Heart left ventricle (tissue), 16 donors: ENCODE results near the gene MRPL37. TPM values are rescaled to one million over a fixed set of nuclear protein-coding genes. Genes with fewer than 3 reads are reported as not detected.

ENCODE experiments used
- ATAC-seq, 4 donors: fragments of 200-7000 bp; cut with Tn5 transposase; one replicate each; pipeline ENCODE4 v1.9.1; 2020 to 2022; ENCODE audit warnings: moderate library complexity in 4 of 4, mild to moderate bottlenecking in 3 of 4, moderate number of reproducible peaks in 1 of 4
- DNase-seq, 5 donors: peaks; one replicate each; pipeline ENCODE4 v3.0.0-alpha.2; 2020
- H3K27ac ChIP-seq, 12 donors: fragments of 200-600 bp; sonication (generic) in 4 of 12; one replicate each; pipeline versions ENCODE4 v1.5.0 to v1.8.0; 2016 to 2022; ENCODE audit warnings: mild to moderate bottlenecking in 2 of 12
- H3K27me3 ChIP-seq, 9 donors: fragments of 200-600 bp; sonication (generic) in 2 of 9; one replicate each; pipeline versions ENCODE4 v1.5.1 to v1.8.0; 2016 to 2022; ENCODE audit warnings: mild to moderate bottlenecking in 3 of 9
- H3K36me3 ChIP-seq, 9 donors: fragments of 200-600 bp; sonication (generic) in 2 of 9; one replicate each; pipeline versions ENCODE4 v1.5.0 to v1.8.0; 2018 to 2022; ENCODE audit warnings: mild to moderate bottlenecking in 2 of 9
- H3K4me1 ChIP-seq, 12 donors: fragments of 200-600 bp; sonication (generic) in 4 of 12; one replicate each; pipeline versions ENCODE4 v1.5.0 to v1.8.0; 2016 to 2022; ENCODE audit warnings: mild to moderate bottlenecking in 3 of 12
- H3K4me3 ChIP-seq, 12 donors: fragments of 200-600 bp; sonication (generic) in 4 of 12; one replicate each; pipeline versions ENCODE4 v1.5.0 to v1.8.0; 2017 to 2022; ENCODE audit warnings: mild to moderate bottlenecking in 9 of 12, moderate library complexity in 4 of 12
- H3K9me3 ChIP-seq, 12 donors: fragments of 200-600 bp; sonication (generic) in 4 of 12; one replicate each; pipeline versions ENCODE4 v1.5.0 to v1.8.0; 2016 to 2022; ENCODE audit warnings: mild to moderate bottlenecking in 1 of 12
- POLR2A ChIP-seq, 2 donors: fragments of 450-650 bp; IDR thresholded peaks; one replicate each; pipeline ENCODE4 v1.6.1; 2017; ENCODE audit warnings: antibody characterized with exemption in 2 of 2, mild to moderate bottlenecking in 2 of 2, moderate library complexity in 2 of 2
- WGBS, 4 donors: extraction: QIAGEN DNeasy Blood & Tissue Kit in 2 of 4; methylation state at CpG; one replicate each; pipeline versions ENCODE4 v1.1.5 to v1.1.7; 2013 to 2018; 5-methylcytosine and 5-hydroxymethylcytosine counted together
- intact Hi-C, 10 donors: fragments of 100-400 bp; cut with DNase I; formaldehyde crosslinking; loops; one replicate each; pipeline versions ENCODE4 v1.11.1 to v1.14.2; 2022
- polyA plus RNA-seq, 2 donors: library from polyadenylated mRNA; stranded (reverse); fragments of 200-250 nt; gene quantifications; one replicate each; pipeline ENCODE4 v1.2.3, GENCODE V29; 2013
- total RNA-seq, 9 donors: library from RNA; depleted of rRNA in 2 of 9; stranded (reverse); fragments of >200 nt in 2 of 9; fragmentation: NEBNext Ultra II Directional in 3 of 9; extraction: Animal tissue kit (Norgen Biotek cat#: 25700) in 3 of 9; gene quantifications; one replicate each; pipeline versions ENCODE4 v1.1.0 to v1.2.4, GENCODE V29; 2016 to 2023
- TF ChIP-seq, protein P1 (sequence below), 12 donors: fragments of 200-600 bp; sonication (generic) in 4 of 12; IDR thresholded peaks; one replicate each; pipeline versions ENCODE4 v1.5.0 to v1.8.0; 2018 to 2022; ENCODE audit warnings: antibody characterized with exemption in 12 of 12, mild to moderate bottlenecking in 5 of 12
- donor health status: ischemic (EF 13 %, LVEDD 7.1; RV severe dilation, severe dysfunction).
- donor health status: healthy with polysubstance abuse.
- donor health status: DM: no; HTN: yes; CAD: no.
- donor health status: DM: no; HTN: no; CAD: no.
- donor health status: ischemic (EF 25% LVEDD 6.9; RV normal size, moderate dysfunction).
- donor health status: ischemic (EF 25% LVEDD 5.7; RV mildly dilated, moderate dysfunction).
- donor health status: healthy.
- donor health status: DM: yes; HTN: yes; CAD: no.
- donor health status: ischemic (EF 35%, LVEDD 5.7; RV mildly dilated, moderate dysfunction).
- donor health status: nonischemic (EF 11% LVEDD 7.7; RV severe dilation, severe dysfunction).
- donor health status: DM: yes; HTN: yes; CAD: no.
- donor health status: PGD.
- donor health status: ischemic (EF 29% LVEDD 5.4; RV normal size, mild dysfunction).
- donor health status: nonischemic (EF 23%, LVEDD 6.1; RV moderate dilation, normal function).

MRPL37 gene
- total and polyA plus RNA-seq, 11 donors: 46.7 to 122 (median 84.6) TPM

- Histone ChIP-seq H3K4me3 (no peak overlapping the region), H3K27me3 (no peaks in the 10 kb centered on the region), H3K27ac (peak overlapping the region in 3 of 12 donors; percentile 6 to 61 (median 42)), H3K9me3 (no peaks in the 10 kb centered on the region), H3K36me3 (peaks cover 0 to 28% (median 6%) of the 10 kb centered on the region in 9 donors), H3K4me1 (peaks cover 0 to 48% (median 13%) of the 10 kb centered on the region in 12 donors)
- peak; percentile 9 to 58 (median 36) for ATAC-seq
- intact Hi-C loops: no loop called here
- WGBS, 4 donors: 58 to 75% (median 71%) methylated on average over 9 of the region's 9 CpGs
- DNase-seq: no peak
- TF ChIP-seq, protein P1, sequence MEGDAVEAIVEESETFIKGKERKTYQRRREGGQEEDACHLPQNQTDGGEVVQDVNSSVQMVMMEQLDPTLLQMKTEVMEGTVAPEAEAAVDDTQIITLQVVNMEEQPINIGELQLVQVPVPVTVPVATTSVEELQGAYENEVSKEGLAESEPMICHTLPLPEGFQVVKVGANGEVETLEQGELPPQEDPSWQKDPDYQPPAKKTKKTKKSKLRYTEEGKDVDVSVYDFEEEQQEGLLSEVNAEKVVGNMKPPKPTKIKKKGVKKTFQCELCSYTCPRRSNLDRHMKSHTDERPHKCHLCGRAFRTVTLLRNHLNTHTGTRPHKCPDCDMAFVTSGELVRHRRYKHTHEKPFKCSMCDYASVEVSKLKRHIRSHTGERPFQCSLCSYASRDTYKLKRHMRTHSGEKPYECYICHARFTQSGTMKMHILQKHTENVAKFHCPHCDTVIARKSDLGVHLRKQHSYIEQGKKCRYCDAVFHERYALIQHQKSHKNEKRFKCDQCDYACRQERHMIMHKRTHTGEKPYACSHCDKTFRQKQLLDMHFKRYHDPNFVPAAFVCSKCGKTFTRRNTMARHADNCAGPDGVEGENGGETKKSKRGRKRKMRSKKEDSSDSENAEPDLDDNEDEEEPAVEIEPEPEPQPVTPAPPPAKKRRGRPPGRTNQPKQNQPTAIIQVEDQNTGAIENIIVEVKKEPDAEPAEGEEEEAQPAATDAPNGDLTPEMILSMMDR (IDR thresholded peaks at IDR 0.05): no peak
- no peak for TF ChIP-seq POLR2A (IDR thresholded peaks at IDR 0.05)
Observed at GRCh38 chr1:54249819-54250435, 50.0 kb downstream of the MRPL37 start.

- ATAC-seq: no peak
- DNase-seq: no peak
- Histone ChIP-seq H3K27me3 (no peaks in the 10 kb centered on the region), H3K4me1 (peaks cover 0 to 41% (median 13%) of the 10 kb centered on the region in 12 donors), H3K9me3 (no peaks in the 10 kb centered on the region), H3K36me3 (peaks cover 0 to 34% (median 6%) of the 10 kb centered on the region in 9 donors), H3K27ac (no peak overlapping the region), H3K4me3 (no peak overlapping the region)
- intact Hi-C loops: no loop called here
- TF ChIP-seq POLR2A (IDR thresholded peaks at IDR 0.05): no peak
- TF ChIP-seq, protein P1 (IDR thresholded peaks at IDR 0.05): no peak
- 90 to 93% (median 92%) methylated on average over 11 to 12 of the region's 12 CpGs for WGBS, 4 donors
Observed at GRCh38 chr1:54250670-54251069, 50.7 kb downstream of the MRPL37 start.

DNA sequence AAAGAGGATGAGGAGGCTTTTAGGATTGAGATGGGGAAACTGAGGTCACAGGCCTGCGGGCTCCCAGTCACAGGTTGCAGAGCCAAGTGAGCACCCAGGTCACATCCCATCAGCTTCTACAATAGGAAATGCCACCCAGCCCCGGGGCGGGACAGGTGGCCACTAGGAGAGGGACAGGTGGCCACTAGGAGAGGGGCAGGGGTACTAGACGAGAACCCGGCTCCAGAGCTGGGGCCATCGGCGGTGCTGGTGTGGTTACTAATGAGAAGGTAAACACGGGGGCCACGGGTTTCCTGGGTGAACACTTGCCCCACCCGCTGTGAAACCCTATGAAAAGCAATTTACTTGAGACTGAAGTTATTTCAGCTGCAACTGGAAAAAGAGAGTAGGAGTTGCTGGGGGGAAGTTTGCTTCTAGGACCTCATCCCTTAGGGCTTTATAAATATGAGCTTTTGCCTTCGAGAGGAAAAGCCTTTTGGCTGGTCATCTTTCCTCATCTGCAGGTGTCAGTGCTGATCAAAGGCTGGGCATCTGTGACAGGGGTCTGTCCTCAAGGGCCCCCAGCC, 52.5 kb downstream of the MRPL37 start:
- intact Hi-C loops: no loop called here
- no peak overlapping the region for H3K27ac ChIP-seq
- H3K4me3 ChIP-seq: no peak overlapping the region
- no peaks in the 10 kb centered on the region for H3K27me3 ChIP-seq
- ATAC-seq (no peak), DNase-seq (no peak)
- peaks cover 0 to 28% (median 11%) of the 10 kb centered on the region in 12 donors for H3K4me1 ChIP-seq
- 83 to 93% (median 90%) methylated on average over 11 of the region's 11 CpGs for WGBS, 4 donors
- H3K36me3 ChIP-seq: peaks cover 0 to 43% (median 6%) of the 10 kb centered on the region in 9 donors
- TF ChIP-seq POLR2A (IDR thresholded peaks at IDR 0.05): no peak
- TF ChIP-seq, protein P1 (IDR thresholded peaks at IDR 0.05): no peak
- H3K9me3 ChIP-seq: no peaks in the 10 kb centered on the region

DNA sequence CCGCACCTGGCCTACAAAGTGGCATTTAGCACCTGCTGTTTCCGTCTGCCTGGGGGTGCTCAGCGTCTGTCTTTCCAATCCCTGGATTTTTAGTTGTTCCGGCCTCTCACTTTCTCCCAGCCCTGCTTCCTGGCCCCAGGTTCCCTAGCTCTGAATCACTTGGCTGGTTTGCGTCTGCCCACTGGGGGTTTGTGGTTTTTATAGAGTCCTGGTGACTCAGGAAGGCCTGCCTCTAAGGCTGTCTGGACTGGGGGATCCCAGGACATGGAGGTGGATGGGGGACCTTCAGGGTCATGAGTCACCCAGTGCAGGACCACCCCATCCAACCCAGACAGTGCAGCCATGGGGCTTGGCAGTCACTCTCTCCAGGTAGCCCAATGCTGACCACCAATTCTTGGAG, 53.5 kb downstream of the MRPL37 start:
- H3K27ac ChIP-seq: no peak overlapping the region
- peak in 1 of 5 donors; percentile 60 for DNase-seq

More for the DNA sequence above, 53.5 kb downstream of the MRPL37 start:
- H3K9me3 ChIP-seq: no peaks in the 10 kb centered on the region
- WGBS, 4 donors: 82 to 87% (median 85%) methylated on average over 5 of the region's 5 CpGs
- H3K4me3 ChIP-seq: no peak overlapping the region
- peak in 3 of 4 donors; percentile 19 to 77 (median 31) for ATAC-seq
- peaks cover 0 to 34% (median 4%) of the 10 kb centered on the region in 9 donors for H3K36me3 ChIP-seq
- H3K27me3 ChIP-seq: no peaks in the 10 kb centered on the region
- H3K4me1 ChIP-seq: peaks cover 0 to 24% (median 11%) of the 10 kb centered on the region in 12 donors
- intact Hi-C loops: no loop called here
- no peak for TF ChIP-seq POLR2A (IDR thresholded peaks at IDR 0.05)
- TF ChIP-seq, protein P1 (IDR thresholded peaks at IDR 0.05): no peak
